ENCODE results near the gene CEP350.

The CEP350 gene

GRCh38 chr1:179969962-179970361 is 15.4 kb downstream of the CEP350 start:
- no peak for DNase-seq (ENCODE audit: extremely low read depth, low read depth)

GRCh38 chr1:179971563-179972496 is 17.2 kb downstream of the CEP350 start:
- no peak for TF ChIP-seq CTCF (IDR thresholded peaks at IDR 0.05; ENCODE audit: low read depth, low read length, missing control alignments)
- no peak for DNase-seq (ENCODE audit: extremely low read depth, low read depth)
- no peak overlapping the region for H3K4me3 ChIP-seq (replicated peaks; ENCODE audit: low read depth, low read length)

More at GRCh38 chr1:179969962-179970361, 15.4 kb downstream of the CEP350 start:
- no peak overlapping the region for H3K4me3 ChIP-seq (replicated peaks; ENCODE audit: low read depth, low read length)
- no peak for TF ChIP-seq CTCF (IDR thresholded peaks at IDR 0.05; ENCODE audit: low read depth, low read length, missing control alignments)

- DNase-seq (ENCODE audit: extremely low read depth, low read depth), result no peak
- no peak for TF ChIP-seq CTCF (IDR thresholded peaks at IDR 0.05; ENCODE audit: low read depth, low read length, missing control alignments)
- H3K4me3 ChIP-seq (replicated peaks; ENCODE audit: low read depth, low read length), result no peak overlapping the region
These were observed 18.8 kb downstream of the CEP350 start for GRCh38 chr1:179973198-179974110.

GRCh38 chr1:179976970-179977651 is 22.5 kb downstream of the CEP350 start:
- H3K4me3 ChIP-seq (replicated peaks; ENCODE audit: low read depth, low read length), result no peak overlapping the region
- TF ChIP-seq CTCF (IDR thresholded peaks at IDR 0.05; ENCODE audit: low read depth, low read length, missing control alignments), result no peak
- no peak for DNase-seq (ENCODE audit: extremely low read depth, low read depth)

GRCh38 chr1:179978199-179979079 is 23.8 kb downstream of the CEP350 start:
- TF ChIP-seq CTCF (IDR thresholded peaks at IDR 0.05; ENCODE audit: low read depth, low read length, missing control alignments), result no peak
- H3K4me3 ChIP-seq (replicated peaks; ENCODE audit: low read depth, low read length), result no peak overlapping the region
- no peak for DNase-seq (ENCODE audit: extremely low read depth, low read depth)

Measured in HFF-Myc (cell line).